HG02623 (cell line): ENCODE measurements around the gene C19orf33.
A peak's percentile ranks its signal among the peaks of the same experiment; 100 is the strongest.
"Not testable (repeated sequence)": the region's sequence is repeated elsewhere in the genome, so short reads cannot be mapped to it uniquely, and the experiment has no call there.

Experiments used
- ATAC-seq: cut with Tn5 transposase; IDR thresholded peaks from one replicate; pipeline ENCODE4 v1.9.1; 2021; ENCODE audit warnings: moderate library complexity; ENCODE audit not compliant: unreplicated experiment

Gene C19orf33

GRCh38 chr19:38335949-38336637 lies 32.0 kb downstream of the C19orf33 start:
- ATAC-seq: peak; percentile 59

GRCh38 chr19:38336638-38337359 lies 32.7 kb downstream of the C19orf33 start:
- peak; percentile 45 for ATAC-seq

GRCh38 chr19:38337360-38337653 lies 33.3 kb downstream of the C19orf33 start:
- ATAC-seq: no peak

GRCh38 chr19:38339011-38339410 lies 35.0 kb downstream of the C19orf33 start:
- not testable (repeated sequence) for ATAC-seq

GRCh38 chr19:38340927-38341326 lies 36.9 kb downstream of the C19orf33 start:
- no peak for ATAC-seq

GRCh38 chr19:38346837-38347236 lies 42.8 kb downstream of the C19orf33 start:
- ATAC-seq: no peak

- no peak for ATAC-seq
Measured at GRCh38 chr19:38350883-38351282, 46.8 kb downstream of the C19orf33 start.

- no peak for ATAC-seq
Measured at GRCh38 chr19:38351865-38352395, 47.9 kb downstream of the C19orf33 start.

- no peak for ATAC-seq
Measured at GRCh38 chr19:38352611-38353010, 48.6 kb downstream of the C19orf33 start.
